Mesendoderm (in vitro differentiated cells): Measurements from ENCODE around the gene IFT80.

ENCODE experiments used
- DNase-seq: peaks from one replicate; pipeline ENCODE4 v3.0.0; 2013
- H2AK5ac ChIP-seq: 2 replicates; pipeline ENCODE4 v1.6.1; 2013; ENCODE audit warnings: low read length, inconsistent platforms
- H2BK120ac ChIP-seq: 2 replicates; pipeline ENCODE4 v1.6.1; 2013; ENCODE audit warnings: low read depth, mild to moderate bottlenecking, low read length, moderate library complexity, mixed read lengths
- H2BK15ac ChIP-seq: replicated peaks from 2 replicates; pipeline ENCODE4 v1.6.1; 2013; ENCODE audit warnings: low read depth, mild to moderate bottlenecking, moderate library complexity
- H2BK5ac ChIP-seq: 2 replicates; pipeline ENCODE4 v1.6.1; 2013; ENCODE audit warnings: low read length, inconsistent platforms
- H3K18ac ChIP-seq: 2 replicates; pipeline ENCODE4 v1.6.1; 2013; ENCODE audit warnings: mild to moderate bottlenecking, low read length, mixed read lengths
- H3K23ac ChIP-seq: one replicate; pipeline ENCODE4 v1.6.1; 2013; ENCODE audit warnings: low read length
- H3K27ac ChIP-seq: 2 replicates; pipeline ENCODE4 v1.5.1; 2013; ENCODE audit warnings: low read depth, mild to moderate bottlenecking, inconsistent platforms, low read length, moderate library complexity
- H3K27me3 ChIP-seq: 2 replicates; pipeline ENCODE4 v1.6.1; 2013; ENCODE audit warnings: low read length, control low read depth, mild to moderate bottlenecking, inconsistent platforms; ENCODE audit not compliant: insufficient read depth, poor library complexity
- H3K36me3 ChIP-seq: 2 replicates; pipeline ENCODE4 v1.6.1; 2013; ENCODE audit warnings: low read length, inconsistent platforms; ENCODE audit not compliant: control insufficient read depth, insufficient read depth
- H3K4ac ChIP-seq: one replicate; pipeline ENCODE4 v1.6.1; 2013; ENCODE audit warnings: low read depth, mild to moderate bottlenecking, low read length, moderate library complexity
- H3K4me1 ChIP-seq: 2 replicates; pipeline ENCODE4 v1.6.1; 2013; ENCODE audit warnings: low read depth, low read length, inconsistent platforms; ENCODE audit not compliant: control insufficient read depth
- H3K4me2 ChIP-seq: 2 replicates; pipeline ENCODE4 v1.6.1; 2013; ENCODE audit warnings: low read length
- H3K4me3 ChIP-seq: 2 replicates; pipeline ENCODE4 v1.5.1; 2013; ENCODE audit warnings: mild to moderate bottlenecking, low read length
- H3K56ac ChIP-seq: one replicate; pipeline ENCODE4 v1.6.1; 2013; ENCODE audit warnings: low read length
- H3K79me1 ChIP-seq: 2 replicates; pipeline ENCODE4 v1.6.1; 2013; ENCODE audit warnings: low read length, inconsistent platforms
- H3K79me2 ChIP-seq: 2 replicates; pipeline ENCODE4 v1.6.1; 2013; ENCODE audit warnings: mild to moderate bottlenecking, low read length; ENCODE audit not compliant: control insufficient read depth, insufficient read depth
- H3K9ac ChIP-seq: 2 replicates; pipeline ENCODE4 v1.6.1; 2013; ENCODE audit warnings: low read length, inconsistent platforms
- H4K5ac ChIP-seq: one replicate; pipeline ENCODE4 v1.6.1; 2013; ENCODE audit warnings: low read length
- H4K8ac ChIP-seq: one replicate; pipeline ENCODE4 v1.6.1; 2013; ENCODE audit warnings: low read depth, mild to moderate bottlenecking, control low read depth, low read length, moderate library complexity
- WGBS: extraction: QIAGEN DNeasy Blood & Tissue Kit; methylation state at CpG from one replicate; pipeline ENCODE4 v1.1.7; 2013; ENCODE audit warnings: low lambda C conversion rate, missing lambda C conversion rate; ENCODE audit not compliant: insufficient coverage; ENCODE audit errors: extremely low coverage; 5-methylcytosine and 5-hydroxymethylcytosine counted together

IFT80 gene

GRCh38 chr3:160440687-160441086 lies 41.7 kb upstream of the IFT80 start:
- Histone ChIP-seq H3K36me3 (no peaks in the 10 kb centered on the region), H3K9ac (no peak overlapping the region), H3K4ac (no peak overlapping the region), H3K56ac (no peak overlapping the region), H3K23ac (no peak overlapping the region), H3K4me3 (no peak overlapping the region), H4K5ac (no peak overlapping the region), H3K4me2 (no peak overlapping the region), H4K8ac (no peak overlapping the region), H3K27me3 (no peaks in the 10 kb centered on the region), H3K4me1 (peaks cover 2% of the 10 kb centered on the region), H3K79me2 (peaks cover 34% of the 10 kb centered on the region), H2BK120ac (no peak overlapping the region), H2AK5ac (no peak overlapping the region), H3K27ac (no peak overlapping the region), H3K79me1 (peaks cover 2% of the 10 kb centered on the region), H2BK5ac (no peak overlapping the region), H3K18ac (no peak overlapping the region), H2BK15ac (no peak overlapping the region)
- no peak for DNase-seq
- no CpG with 5 or more reads among the region's 7 CpGs for WGBS

- Histone ChIP-seq H3K36me3 (no peaks in the 10 kb centered on the region), H3K4me2 (no peak overlapping the region), H3K56ac (no peak overlapping the region), H2BK120ac (no peak overlapping the region), H3K79me2 (peaks cover 20% of the 10 kb centered on the region), H2AK5ac (no peak overlapping the region), H3K4ac (no peak overlapping the region), H2BK15ac (no peak overlapping the region), H4K5ac (no peak overlapping the region), H3K18ac (no peak overlapping the region), H3K27me3 (no peaks in the 10 kb centered on the region), H3K79me1 (peaks cover 2% of the 10 kb centered on the region), H3K4me3 (no peak overlapping the region), H4K8ac (no peak overlapping the region), H3K4me1 (peaks cover 2% of the 10 kb centered on the region), H3K23ac (no peak overlapping the region), H2BK5ac (no peak overlapping the region), H3K9ac (no peak overlapping the region), H3K27ac (no peak overlapping the region)
- DNase-seq: peak; percentile 25
- WGBS: no CpG with 5 or more reads among the region's 5 CpGs
Observed at GRCh38 chr3:160437083-160437455, 38.0 kb upstream of the IFT80 start.

- Histone ChIP-seq H3K4me3 (no peak overlapping the region), H3K4ac (no peak overlapping the region), H3K4me1 (peaks cover 2% of the 10 kb centered on the region), H3K4me2 (no peak overlapping the region), H3K79me2 (peaks cover 17% of the 10 kb centered on the region), H3K36me3 (no peaks in the 10 kb centered on the region), H3K79me1 (peaks cover 2% of the 10 kb centered on the region), H3K56ac (no peak overlapping the region), H3K23ac (no peak overlapping the region), H4K8ac (no peak overlapping the region), H3K9ac (no peak overlapping the region), H2BK5ac (no peak overlapping the region), H2AK5ac (no peak overlapping the region), H3K18ac (no peak overlapping the region), H2BK15ac (no peak overlapping the region), H3K27ac (no peak overlapping the region), H4K5ac (no peak overlapping the region), H3K27me3 (no peaks in the 10 kb centered on the region), H2BK120ac (no peak overlapping the region)
- no CpG with 5 or more reads among the region's 1 CpG for WGBS
- DNase-seq: no peak
Observed at GRCh38 chr3:160435747-160436146, 36.7 kb upstream of the IFT80 start.

- H2AK5ac ChIP-seq: no peak overlapping the region
- H4K5ac ChIP-seq: no peak overlapping the region
- no peak overlapping the region for H3K56ac ChIP-seq
- peaks cover 13% of the 10 kb centered on the region for H3K79me2 ChIP-seq
- no peak overlapping the region for H3K9ac ChIP-seq
- H3K27ac ChIP-seq: no peak overlapping the region
- H4K8ac ChIP-seq: no peak overlapping the region
- H2BK5ac ChIP-seq: no peak overlapping the region
- H3K4ac ChIP-seq: no peak overlapping the region
- DNase-seq: no peak
- no peaks in the 10 kb centered on the region for H3K36me3 ChIP-seq
- no peak overlapping the region for H3K23ac ChIP-seq
- no peak overlapping the region for H2BK120ac ChIP-seq
- no peak overlapping the region for H3K4me3 ChIP-seq
- H3K79me1 ChIP-seq: peaks cover 2% of the 10 kb centered on the region
- no peak overlapping the region for H3K18ac ChIP-seq
- no CpG with 5 or more reads among the region's 2 CpGs for WGBS
- H3K4me2 ChIP-seq: no peak overlapping the region
- H2BK15ac ChIP-seq: no peak overlapping the region
- no peaks in the 10 kb centered on the region for H3K27me3 ChIP-seq
- H3K4me1 ChIP-seq: no peaks in the 10 kb centered on the region
Observed at GRCh38 chr3:160435095-160435494, 36.1 kb upstream of the IFT80 start.

- no CpG with 5 or more reads among the region's 2 CpGs for WGBS
- H3K9ac ChIP-seq: no peak overlapping the region
- H3K56ac ChIP-seq: no peak overlapping the region
- no peaks in the 10 kb centered on the region for H3K36me3 ChIP-seq
- H2BK5ac ChIP-seq: no peak overlapping the region
- no peak for DNase-seq
- H3K4me2 ChIP-seq: no peak overlapping the region
- H3K79me2 ChIP-seq: peaks cover 10% of the 10 kb centered on the region
- H3K79me1 ChIP-seq: peaks cover 2% of the 10 kb centered on the region
- no peak overlapping the region for H2BK120ac ChIP-seq
- H3K4me1 ChIP-seq: no peaks in the 10 kb centered on the region
- no peak overlapping the region for H3K4me3 ChIP-seq
- no peaks in the 10 kb centered on the region for H3K27me3 ChIP-seq
- no peak overlapping the region for H3K27ac ChIP-seq
- H3K4ac ChIP-seq: no peak overlapping the region
- no peak overlapping the region for H4K5ac ChIP-seq
- no peak overlapping the region for H3K18ac ChIP-seq
- no peak overlapping the region for H2AK5ac ChIP-seq
- H3K23ac ChIP-seq: no peak overlapping the region
- no peak overlapping the region for H2BK15ac ChIP-seq
- no peak overlapping the region for H4K8ac ChIP-seq
Observed at GRCh38 chr3:160434071-160434470, 35.0 kb upstream of the IFT80 start.

GRCh38 chr3:160427832-160428424 lies 28.9 kb upstream of the IFT80 start:
- H3K36me3 ChIP-seq: peaks cover 9% of the 10 kb centered on the region
- WGBS: no CpG with 5 or more reads among the region's 11 CpGs
- H2BK15ac ChIP-seq: no peak overlapping the region
- H3K79me2 ChIP-seq: no peaks in the 10 kb centered on the region
- no peak overlapping the region for H3K4ac ChIP-seq
- no peak for DNase-seq
- no peak overlapping the region for H3K56ac ChIP-seq
- no peak overlapping the region for H4K5ac ChIP-seq
- no peak overlapping the region for H3K23ac ChIP-seq
- no peak overlapping the region for H3K4me2 ChIP-seq
- H3K4me1 ChIP-seq: no peaks in the 10 kb centered on the region
- H2BK120ac ChIP-seq: no peak overlapping the region
- no peaks in the 10 kb centered on the region for H3K27me3 ChIP-seq
- no peak overlapping the region for H3K9ac ChIP-seq
- no peak overlapping the region for H2BK5ac ChIP-seq
- H3K79me1 ChIP-seq: no peaks in the 10 kb centered on the region
- no peak overlapping the region for H3K18ac ChIP-seq
- no peak overlapping the region for H4K8ac ChIP-seq
- no peak overlapping the region for H3K27ac ChIP-seq
- H2AK5ac ChIP-seq: no peak overlapping the region
- H3K4me3 ChIP-seq: no peak overlapping the region
